ENCODE measurements around the gene HES3. TPM values are rescaled to one million over a fixed set of nuclear protein-coding genes. Genes with fewer than 3 reads are reported as not detected.

HES3 gene
- polyA plus RNA-seq, 1 of the 3 experiments (the other 2 are of a cell fraction) = not detected

DNA sequence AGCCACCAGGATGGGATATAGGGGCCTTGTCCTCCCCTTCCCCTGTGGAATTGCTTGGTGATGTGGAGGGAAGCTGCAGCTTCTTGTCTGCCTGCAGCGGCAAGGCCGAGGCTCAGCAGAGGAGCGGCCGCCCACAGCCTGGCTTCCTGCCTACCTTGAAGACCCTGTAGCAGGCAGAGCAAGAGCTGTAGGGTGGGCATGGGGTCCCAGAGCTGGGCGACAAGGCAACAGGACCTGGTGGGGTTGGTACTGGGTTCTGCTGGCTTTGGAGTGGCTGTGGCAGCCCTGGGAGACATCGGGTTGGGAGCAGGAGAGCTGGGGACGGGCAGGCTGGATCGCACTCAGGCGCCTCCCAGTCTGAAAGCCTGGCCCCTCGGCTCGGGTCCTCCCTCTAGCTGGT, 22.7 kb downstream of the HES3 start:
- CTCF ChIA-PET = interaction anchor here (1.4 to 3.3 kb wide), 4 partner anchors 20 to 138 kb away, joined by 4 to 22 read pairs (median 6); no protein-coding TSS in a partner anchor

More for the DNA sequence above, 22.7 kb downstream of the HES3 start:
- Histone ChIP-seq H3K9me3 (no peaks in the 10 kb centered on the region), H3K4me3 (ENCODE audit: low read depth in 2 of 2, low read length in 1 of 2) (no peak overlapping the region), H3K4me2 (no peak overlapping the region), H4K20me1 (ENCODE audit: insufficient read depth) (no peaks in the 10 kb centered on the region), H3K4me1 (ENCODE audit: control insufficient read depth in 1 of 2, insufficient read depth in 2 of 2, low read depth in 1 of 2, low read length in 1 of 2) (peaks cover 0 to 49% of the 10 kb centered on the region in 2 experiments; a peak in 2 of 4 replicates), H3K79me2 (ENCODE audit: insufficient read depth) (no peaks in the 10 kb centered on the region), H3K36me3 (replicated peaks in 1 of 2; ENCODE audit: control insufficient read depth in 1 of 2, insufficient read depth in 2 of 2, low read length in 1 of 2) (no peaks in the 10 kb centered on the region), H3K27me3 (ENCODE audit: insufficient read depth) (no peaks in the 10 kb centered on the region), H3F3A (replicated peaks; ENCODE audit: insufficient read depth) (no peaks in the 10 kb centered on the region), H2AFZ (ENCODE audit: low read depth) (no peak overlapping the region), H3K9ac (no peak overlapping the region), H3K27ac (ENCODE audit: low read depth in 2 of 2, low read length in 1 of 2) (no peak overlapping the region), H3K9me2 (no peaks in the 10 kb centered on the region)
- 96% methylated on average over 6 of the region's 11 CpGs for WGBS (ENCODE audit: low lambda C conversion rate)
- TF ChIP-seq FOSL2 (IDR thresholded peaks at IDR 0.05; ENCODE audit: borderline replicate concordance, low read depth) = no peak
- TF ChIP-seq JUND (IDR thresholded peaks at IDR 0.05) = no peak
- no peak for TF ChIP-seq TCF12 (IDR thresholded peaks at IDR 0.05)
- TF ChIP-seq, protein P1, sequence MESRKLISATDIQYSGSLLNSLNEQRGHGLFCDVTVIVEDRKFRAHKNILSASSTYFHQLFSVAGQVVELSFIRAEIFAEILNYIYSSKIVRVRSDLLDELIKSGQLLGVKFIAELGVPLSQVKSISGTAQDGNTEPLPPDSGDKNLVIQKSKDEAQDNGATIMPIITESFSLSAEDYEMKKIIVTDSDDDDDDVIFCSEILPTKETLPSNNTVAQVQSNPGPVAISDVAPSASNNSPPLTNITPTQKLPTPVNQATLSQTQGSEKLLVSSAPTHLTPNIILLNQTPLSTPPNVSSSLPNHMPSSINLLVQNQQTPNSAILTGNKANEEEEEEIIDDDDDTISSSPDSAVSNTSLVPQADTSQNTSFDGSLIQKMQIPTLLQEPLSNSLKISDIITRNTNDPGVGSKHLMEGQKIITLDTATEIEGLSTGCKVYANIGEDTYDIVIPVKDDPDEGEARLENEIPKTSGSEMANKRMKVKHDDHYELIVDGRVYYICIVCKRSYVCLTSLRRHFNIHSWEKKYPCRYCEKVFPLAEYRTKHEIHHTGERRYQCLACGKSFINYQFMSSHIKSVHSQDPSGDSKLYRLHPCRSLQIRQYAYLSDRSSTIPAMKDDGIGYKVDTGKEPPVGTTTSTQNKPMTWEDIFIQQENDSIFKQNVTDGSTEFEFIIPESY (IDR thresholded peaks at IDR 0.05; ENCODE audit: borderline replicate concordance, low read depth) = no peak
- no peak for TF ChIP-seq SMC3 (IDR thresholded peaks at IDR 0.05; ENCODE audit: low read depth, low read length)
- TF ChIP-seq CHD2 (IDR thresholded peaks at IDR 0.05; ENCODE audit: low read length, partially characterized antibody) = no peak
- TF ChIP-seq, protein P2, sequence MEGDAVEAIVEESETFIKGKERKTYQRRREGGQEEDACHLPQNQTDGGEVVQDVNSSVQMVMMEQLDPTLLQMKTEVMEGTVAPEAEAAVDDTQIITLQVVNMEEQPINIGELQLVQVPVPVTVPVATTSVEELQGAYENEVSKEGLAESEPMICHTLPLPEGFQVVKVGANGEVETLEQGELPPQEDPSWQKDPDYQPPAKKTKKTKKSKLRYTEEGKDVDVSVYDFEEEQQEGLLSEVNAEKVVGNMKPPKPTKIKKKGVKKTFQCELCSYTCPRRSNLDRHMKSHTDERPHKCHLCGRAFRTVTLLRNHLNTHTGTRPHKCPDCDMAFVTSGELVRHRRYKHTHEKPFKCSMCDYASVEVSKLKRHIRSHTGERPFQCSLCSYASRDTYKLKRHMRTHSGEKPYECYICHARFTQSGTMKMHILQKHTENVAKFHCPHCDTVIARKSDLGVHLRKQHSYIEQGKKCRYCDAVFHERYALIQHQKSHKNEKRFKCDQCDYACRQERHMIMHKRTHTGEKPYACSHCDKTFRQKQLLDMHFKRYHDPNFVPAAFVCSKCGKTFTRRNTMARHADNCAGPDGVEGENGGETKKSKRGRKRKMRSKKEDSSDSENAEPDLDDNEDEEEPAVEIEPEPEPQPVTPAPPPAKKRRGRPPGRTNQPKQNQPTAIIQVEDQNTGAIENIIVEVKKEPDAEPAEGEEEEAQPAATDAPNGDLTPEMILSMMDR (IDR thresholded peaks at IDR 0.05) = no peak
- TF ChIP-seq, protein P3, sequence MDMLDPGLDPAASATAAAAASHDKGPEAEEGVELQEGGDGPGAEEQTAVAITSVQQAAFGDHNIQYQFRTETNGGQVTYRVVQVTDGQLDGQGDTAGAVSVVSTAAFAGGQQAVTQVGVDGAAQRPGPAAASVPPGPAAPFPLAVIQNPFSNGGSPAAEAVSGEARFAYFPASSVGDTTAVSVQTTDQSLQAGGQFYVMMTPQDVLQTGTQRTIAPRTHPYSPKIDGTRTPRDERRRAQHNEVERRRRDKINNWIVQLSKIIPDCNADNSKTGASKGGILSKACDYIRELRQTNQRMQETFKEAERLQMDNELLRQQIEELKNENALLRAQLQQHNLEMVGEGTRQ (IDR thresholded peaks at IDR 0.05; ENCODE audit: borderline replicate concordance, low read depth, low read length) = no peak
- no peak for TF ChIP-seq POLR2AphosphoS5 (IDR thresholded peaks at IDR 0.05; ENCODE audit: low read depth, low read length)
- TF ChIP-seq, protein P4, sequence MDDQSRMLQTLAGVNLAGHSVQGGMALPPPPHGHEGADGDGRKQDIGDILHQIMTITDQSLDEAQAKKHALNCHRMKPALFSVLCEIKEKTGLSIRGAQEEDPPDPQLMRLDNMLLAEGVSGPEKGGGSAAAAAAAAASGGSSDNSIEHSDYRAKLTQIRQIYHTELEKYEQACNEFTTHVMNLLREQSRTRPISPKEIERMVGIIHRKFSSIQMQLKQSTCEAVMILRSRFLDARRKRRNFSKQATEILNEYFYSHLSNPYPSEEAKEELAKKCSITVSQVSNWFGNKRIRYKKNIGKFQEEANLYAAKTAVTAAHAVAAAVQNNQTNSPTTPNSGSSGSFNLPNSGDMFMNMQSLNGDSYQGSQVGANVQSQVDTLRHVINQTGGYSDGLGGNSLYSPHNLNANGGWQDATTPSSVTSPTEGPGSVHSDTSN (IDR thresholded peaks at IDR 0.05) = no peak
- TF ChIP-seq, protein P5, sequence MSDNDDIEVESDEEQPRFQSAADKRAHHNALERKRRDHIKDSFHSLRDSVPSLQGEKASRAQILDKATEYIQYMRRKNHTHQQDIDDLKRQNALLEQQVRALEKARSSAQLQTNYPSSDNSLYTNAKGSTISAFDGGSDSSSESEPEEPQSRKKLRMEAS (IDR thresholded peaks at IDR 0.05; ENCODE audit: low read depth) = no peak
- no peak for TF ChIP-seq NFIC (IDR thresholded peaks at IDR 0.05; ENCODE audit: borderline replicate concordance)
- POLR2A ChIA-PET = no interaction called here
- DNase-seq = no peak
